ENCODE results near the gene ZFR2. TPM values are rescaled to one million over a fixed set of nuclear protein-coding genes. Genes with fewer than 3 reads are reported as not detected.

ZFR2 gene
- polyA plus RNA-seq, 2 of the 4 experiments (the other 2 are of a cell fraction): 0.14 to 0.30 TPM

DNA sequence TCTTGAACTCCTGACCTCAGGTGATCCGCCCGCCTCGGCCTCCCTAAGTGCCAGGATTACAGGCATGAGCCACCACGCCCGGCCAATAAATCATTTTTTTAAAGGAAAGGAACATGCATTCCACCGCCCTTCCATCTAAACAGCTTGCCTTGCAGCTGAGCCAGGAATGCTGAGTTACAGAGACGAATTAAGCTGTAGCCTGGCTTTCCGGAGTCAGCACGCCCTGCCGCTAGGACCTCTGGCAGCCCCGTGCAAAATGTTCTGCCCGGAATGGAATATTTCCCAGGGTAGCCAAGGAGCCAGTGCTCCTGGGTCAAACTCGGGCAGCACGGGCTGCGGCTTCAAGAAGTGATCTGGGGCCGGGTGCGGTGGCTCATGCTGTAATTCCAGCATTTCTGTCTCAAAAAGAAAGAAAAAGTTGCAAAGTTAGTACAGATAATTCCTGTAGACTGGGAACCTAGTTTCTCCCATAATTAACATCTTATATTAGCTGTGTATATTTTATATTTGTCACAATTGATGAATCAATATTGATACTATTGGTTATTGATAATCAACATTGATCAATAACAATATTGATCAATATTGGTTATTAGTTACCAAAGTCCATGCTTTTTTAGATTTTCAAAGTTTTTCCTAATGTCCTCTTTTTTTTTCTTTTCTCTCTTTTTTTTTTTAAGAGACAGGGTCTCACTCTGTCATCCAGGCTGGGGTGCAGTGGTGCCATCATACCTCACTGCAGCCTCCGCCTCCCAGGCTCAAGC, 30.9 kb upstream of the ZFR2 start:
- TF ChIP-seq, protein P1, sequence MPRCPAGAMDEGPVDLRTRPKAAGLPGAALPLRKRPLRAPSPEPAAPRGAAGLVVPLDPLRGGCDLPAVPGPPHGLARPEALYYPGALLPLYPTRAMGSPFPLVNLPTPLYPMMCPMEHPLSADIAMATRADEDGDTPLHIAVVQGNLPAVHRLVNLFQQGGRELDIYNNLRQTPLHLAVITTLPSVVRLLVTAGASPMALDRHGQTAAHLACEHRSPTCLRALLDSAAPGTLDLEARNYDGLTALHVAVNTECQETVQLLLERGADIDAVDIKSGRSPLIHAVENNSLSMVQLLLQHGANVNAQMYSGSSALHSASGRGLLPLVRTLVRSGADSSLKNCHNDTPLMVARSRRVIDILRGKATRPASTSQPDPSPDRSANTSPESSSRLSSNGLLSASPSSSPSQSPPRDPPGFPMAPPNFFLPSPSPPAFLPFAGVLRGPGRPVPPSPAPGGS (IDR thresholded peaks at IDR 0.05): no peak
- no peak for TF ChIP-seq FOSL2 (IDR thresholded peaks at IDR 0.05)
- no peak for TF ChIP-seq FOSL2 (CRISPR knock-in tag; IDR thresholded peaks at IDR 0.05)
- TF ChIP-seq NPAS2 (CRISPR knock-in tag; IDR thresholded peaks at IDR 0.05; ENCODE audit: borderline replicate concordance): no peak
- TF ChIP-seq TFCP2L1 (CRISPR knock-in tag; IDR thresholded peaks at IDR 0.05): no peak
- TF ChIP-seq, protein P2, sequence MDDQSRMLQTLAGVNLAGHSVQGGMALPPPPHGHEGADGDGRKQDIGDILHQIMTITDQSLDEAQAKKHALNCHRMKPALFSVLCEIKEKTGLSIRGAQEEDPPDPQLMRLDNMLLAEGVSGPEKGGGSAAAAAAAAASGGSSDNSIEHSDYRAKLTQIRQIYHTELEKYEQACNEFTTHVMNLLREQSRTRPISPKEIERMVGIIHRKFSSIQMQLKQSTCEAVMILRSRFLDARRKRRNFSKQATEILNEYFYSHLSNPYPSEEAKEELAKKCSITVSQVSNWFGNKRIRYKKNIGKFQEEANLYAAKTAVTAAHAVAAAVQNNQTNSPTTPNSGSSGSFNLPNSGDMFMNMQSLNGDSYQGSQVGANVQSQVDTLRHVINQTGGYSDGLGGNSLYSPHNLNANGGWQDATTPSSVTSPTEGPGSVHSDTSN (IDR thresholded peaks at IDR 0.05): no peak
- TF ChIP-seq, protein P3, sequence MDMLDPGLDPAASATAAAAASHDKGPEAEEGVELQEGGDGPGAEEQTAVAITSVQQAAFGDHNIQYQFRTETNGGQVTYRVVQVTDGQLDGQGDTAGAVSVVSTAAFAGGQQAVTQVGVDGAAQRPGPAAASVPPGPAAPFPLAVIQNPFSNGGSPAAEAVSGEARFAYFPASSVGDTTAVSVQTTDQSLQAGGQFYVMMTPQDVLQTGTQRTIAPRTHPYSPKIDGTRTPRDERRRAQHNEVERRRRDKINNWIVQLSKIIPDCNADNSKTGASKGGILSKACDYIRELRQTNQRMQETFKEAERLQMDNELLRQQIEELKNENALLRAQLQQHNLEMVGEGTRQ (IDR thresholded peaks at IDR 0.05): no peak
- TF ChIP-seq, protein P4, sequence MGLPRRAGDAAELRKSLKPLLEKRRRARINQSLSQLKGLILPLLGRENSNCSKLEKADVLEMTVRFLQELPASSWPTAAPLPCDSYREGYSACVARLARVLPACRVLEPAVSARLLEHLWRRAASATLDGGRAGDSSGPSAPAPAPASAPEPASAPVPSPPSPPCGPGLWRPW (IDR thresholded peaks at IDR 0.05): no peak
- no peak for TF ChIP-seq HOXA7 (CRISPR knock-in tag; IDR thresholded peaks at IDR 0.05)
- no peak for TF ChIP-seq RNF2 (IDR thresholded peaks at IDR 0.05; ENCODE audit: borderline replicate concordance, low read depth)
- TF ChIP-seq EP300 (IDR thresholded peaks at IDR 0.05): no peak
- TF ChIP-seq NR3C1 (IDR thresholded peaks at IDR 0.05): no peak
- FAIRE-seq: no peak
- Histone ChIP-seq H3K4me3 (no peak overlapping the region), H3K4me1 (no peaks in the 10 kb centered on the region), H3K27ac (no peak overlapping the region), H3K4me2 (0 out of 3 replicates have a peak overlapping the region, but pooled peaks have one; percentile 36), H3K9me3 (peaks cover 7% of the 10 kb centered on the region; the same call in 1 of the 3 replicates)
- no peak for ATAC-seq
- CTCF ChIA-PET: interaction anchor here (0.6 kb wide), 1 partner anchor 166 kb away, joined by 3 read pairs; no protein-coding TSS in a partner anchor
- POLR2A ChIA-PET: no interaction called here
- no peak for DNase-seq (ENCODE audit: low read depth in 1 of 2, low spot score in 1 of 2)
- 24% methylated on average over 15 of the region's 18 CpGs for WGBS (ENCODE audit: missing lambda C conversion rate)

DNA sequence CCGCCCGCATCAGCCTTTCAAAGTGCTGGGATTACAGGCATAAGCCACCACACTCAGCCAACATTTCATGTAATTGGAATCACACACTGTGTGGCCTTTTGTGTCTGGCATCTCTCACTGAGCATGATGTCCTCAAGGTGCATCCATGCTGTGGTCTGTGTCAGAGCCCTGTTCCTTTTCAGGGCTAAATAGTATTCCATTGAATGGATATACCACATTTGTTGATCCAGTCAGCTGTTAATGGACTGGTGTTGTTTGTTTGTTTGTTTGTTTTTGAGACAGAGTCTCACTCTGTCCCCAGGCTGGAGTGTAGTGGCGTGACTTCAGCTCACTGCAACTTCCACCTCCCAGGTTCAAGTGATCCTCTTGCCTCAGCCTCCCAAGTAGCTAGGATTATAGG, 29.6 kb upstream of the ZFR2 start:
- Histone ChIP-seq H3K4me3 (no peak overlapping the region), H3K9me3 (peaks cover 7% of the 10 kb centered on the region; the same call in 1 of the 3 replicates), H3K4me1 (no peaks in the 10 kb centered on the region), H3K4me2 (no peak overlapping the region), H3K27ac (no peak overlapping the region)
- WGBS (ENCODE audit: missing lambda C conversion rate): 63% methylated on average over 3 of the region's 3 CpGs
- TF ChIP-seq CBX8 (IDR thresholded peaks at IDR 0.05): no peak
- no peak for TF ChIP-seq HOXB13 (CRISPR knock-in tag; IDR thresholded peaks at IDR 0.05; ENCODE audit: low read depth)
- TF ChIP-seq ZNF302 (CRISPR knock-in tag; IDR thresholded peaks at IDR 0.05): no peak
- TF ChIP-seq RCOR1 (IDR thresholded peaks at IDR 0.05; ENCODE audit: low read depth, low read length): no peak
- no peak for TF ChIP-seq RAD21 (conservative IDR thresholded peaks at IDR 0.05 in 1 of 2, IDR thresholded peaks at IDR 0.05 in 1 of 2)
- TF ChIP-seq FOSL2 (IDR thresholded peaks at IDR 0.05): no peak
- TF ChIP-seq FOSL2 (CRISPR knock-in tag; IDR thresholded peaks at IDR 0.05): no peak
- TF ChIP-seq HOXA7 (CRISPR knock-in tag; IDR thresholded peaks at IDR 0.05): no peak
- TF ChIP-seq PHF8 (IDR thresholded peaks at IDR 0.05; ENCODE audit: borderline replicate concordance, low read depth): no peak
- TF ChIP-seq HDAC2 (IDR thresholded peaks at IDR 0.05): no peak
- no peak for TF ChIP-seq ZSCAN20 (CRISPR knock-in tag; IDR thresholded peaks at IDR 0.05)
- TF ChIP-seq, protein P5, sequence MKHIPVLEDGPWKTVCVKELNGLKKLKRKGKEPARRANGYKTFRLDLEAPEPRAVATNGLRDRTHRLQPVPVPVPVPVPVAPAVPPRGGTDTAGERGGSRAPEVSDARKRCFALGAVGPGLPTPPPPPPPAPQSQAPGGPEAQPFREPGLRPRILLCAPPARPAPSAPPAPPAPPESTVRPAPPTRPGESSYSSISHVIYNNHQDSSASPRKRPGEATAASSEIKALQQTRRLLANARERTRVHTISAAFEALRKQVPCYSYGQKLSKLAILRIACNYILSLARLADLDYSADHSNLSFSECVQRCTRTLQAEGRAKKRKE (CRISPR knock-in tag; IDR thresholded peaks at IDR 0.05; ENCODE audit: low read depth): no peak
- TF ChIP-seq FOXS1 (CRISPR knock-in tag; IDR thresholded peaks at IDR 0.05): no peak
- TF ChIP-seq NFE2L2 (conservative IDR thresholded peaks at IDR 0.05; ENCODE audit: low read length): no peak
- no peak for TF ChIP-seq ESRRA (IDR thresholded peaks at IDR 0.05; ENCODE audit: borderline replicate concordance, low read length)
- TF ChIP-seq KDM5A (IDR thresholded peaks at IDR 0.05): no peak
- TF ChIP-seq HEYL (CRISPR knock-in tag; IDR thresholded peaks at IDR 0.05): no peak
- no peak for TF ChIP-seq BHLHE40 (IDR thresholded peaks at IDR 0.05; ENCODE audit: low read depth, low read length)
- POLR2A ChIA-PET: no interaction called here
- CTCF ChIA-PET: no interaction called here
- ATAC-seq (no peak), FAIRE-seq (no peak), DNase-seq (ENCODE audit: low read depth in 1 of 2, low spot score in 1 of 2) (no peak)
